GM18526 (cell line): Measurements from ENCODE around the gene MTMR3.

Experiments
- POLR2A ChIP-seq: IDR thresholded peaks from 3 replicates; pipeline ENCODE4 v1.6.1; 2011; ENCODE audit not compliant: insufficient read length; ENCODE audit errors: extremely low read depth

The MTMR3 gene

DNA sequence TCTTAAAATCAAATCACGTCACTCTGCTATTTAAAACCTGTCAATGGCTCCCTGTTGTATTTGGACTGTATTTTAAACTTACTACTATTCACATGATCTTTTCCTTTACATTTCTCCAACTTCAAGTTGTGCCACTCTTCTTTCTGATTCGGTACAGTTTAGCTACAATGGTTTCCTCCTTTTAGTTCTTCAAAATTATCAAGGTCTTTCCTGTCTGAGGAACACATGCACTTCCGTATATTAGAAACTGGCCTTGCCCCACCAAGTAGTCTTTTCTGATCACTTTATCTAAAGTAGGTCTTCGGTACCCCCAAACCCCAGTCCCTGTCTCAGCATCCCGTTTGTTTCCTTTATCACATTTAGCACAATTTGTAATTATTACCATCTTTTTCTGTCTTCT is 81.8 kb downstream of the MTMR3 start:
- TF ChIP-seq POLR2A: no peak

DNA sequence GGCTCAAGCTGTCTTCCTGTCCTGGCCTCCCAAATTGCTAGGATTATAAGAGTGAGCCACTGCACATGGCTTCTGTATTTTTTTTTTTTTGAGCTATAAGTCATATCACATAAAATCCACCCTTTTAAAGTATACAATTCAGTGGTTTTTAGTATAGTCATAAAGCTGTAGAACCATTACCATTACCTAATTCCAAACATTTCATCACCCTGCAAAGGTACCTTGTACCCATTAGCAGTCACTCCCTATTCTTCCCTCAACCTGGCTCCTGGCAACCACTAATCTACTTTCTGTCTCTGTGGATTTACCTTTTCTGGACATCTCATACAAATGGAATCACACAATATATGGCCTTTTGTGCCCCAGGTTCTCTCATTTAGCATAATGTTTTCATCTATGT is 84.5 kb downstream of the MTMR3 start:
- TF ChIP-seq POLR2A: no peak

GRCh38 chr22:29971607-29972006 is 88.6 kb downstream of the MTMR3 start:
- no peak for TF ChIP-seq POLR2A

- no peak for TF ChIP-seq POLR2A
These were observed 89.1 kb downstream of the MTMR3 start for GRCh38 chr22:29972121-29972520.

DNA sequence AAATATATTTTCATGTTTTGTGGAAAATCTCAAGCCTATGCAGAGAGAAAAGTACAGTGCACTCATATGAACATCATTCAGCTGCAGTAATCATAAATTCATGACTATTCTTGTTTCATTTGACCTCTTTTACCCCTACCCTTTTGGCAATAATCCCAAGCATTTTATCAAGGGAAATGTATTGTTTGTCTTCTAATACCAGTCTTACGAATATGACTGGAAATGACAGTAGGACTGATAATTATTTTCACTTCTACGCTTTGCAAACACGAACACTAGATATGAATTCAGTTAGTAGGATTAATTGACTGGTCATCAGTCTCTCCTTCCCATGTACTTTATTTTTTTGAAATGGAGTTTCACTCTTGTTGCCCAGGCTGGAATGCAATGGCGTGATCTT is 90.3 kb downstream of the MTMR3 start:
- no peak for TF ChIP-seq POLR2A

- TF ChIP-seq POLR2A: no peak
These were observed 92.5 kb downstream of the MTMR3 start for GRCh38 chr22:29975494-29975893.

DNA sequence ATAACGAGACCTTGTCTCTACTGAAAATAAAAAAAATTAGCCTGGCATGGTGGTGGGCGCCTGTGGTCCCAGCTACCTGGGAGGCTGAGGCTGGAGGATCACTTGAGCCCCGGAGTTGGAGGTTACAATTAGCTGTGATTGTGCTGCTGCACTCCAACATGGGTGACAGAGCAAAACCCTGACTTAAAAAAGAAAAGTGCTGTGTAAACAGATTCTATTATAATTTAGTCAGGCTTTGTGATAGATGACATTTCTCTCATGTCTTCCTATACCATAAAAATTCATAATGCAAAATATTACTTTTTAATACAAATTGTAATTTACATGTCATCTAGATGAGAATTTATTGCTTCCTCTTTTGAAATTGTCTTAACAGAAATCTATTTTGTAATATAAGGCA is 94.1 kb downstream of the MTMR3 start:
- no peak for TF ChIP-seq POLR2A

DNA sequence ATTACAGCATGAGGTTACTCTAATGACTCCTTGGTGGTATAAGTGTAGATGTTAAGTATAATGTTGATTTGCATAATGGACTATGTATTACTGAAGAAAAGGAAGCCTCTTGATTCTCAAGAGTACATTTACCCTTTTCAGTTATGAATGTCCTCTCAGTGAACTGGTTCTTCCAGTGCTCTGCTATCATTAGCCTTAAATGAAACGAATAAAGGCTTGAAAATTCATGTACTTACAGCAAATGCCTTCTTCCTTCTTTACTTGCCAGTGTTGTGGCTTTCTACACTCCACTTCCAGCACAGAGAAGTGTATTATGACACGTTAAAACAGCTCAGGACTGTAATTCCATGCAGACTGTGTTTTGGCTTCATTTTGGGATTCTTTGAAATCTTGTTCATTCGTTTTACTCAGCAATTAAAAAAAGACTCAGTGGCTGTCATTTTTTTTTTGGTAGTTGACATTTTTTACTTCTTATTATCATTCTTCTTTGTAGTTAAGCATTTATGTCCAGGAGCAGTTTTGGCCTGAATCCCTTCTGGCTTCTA is 96.9 kb downstream of the MTMR3 start:
- TF ChIP-seq POLR2A: no peak

DNA sequence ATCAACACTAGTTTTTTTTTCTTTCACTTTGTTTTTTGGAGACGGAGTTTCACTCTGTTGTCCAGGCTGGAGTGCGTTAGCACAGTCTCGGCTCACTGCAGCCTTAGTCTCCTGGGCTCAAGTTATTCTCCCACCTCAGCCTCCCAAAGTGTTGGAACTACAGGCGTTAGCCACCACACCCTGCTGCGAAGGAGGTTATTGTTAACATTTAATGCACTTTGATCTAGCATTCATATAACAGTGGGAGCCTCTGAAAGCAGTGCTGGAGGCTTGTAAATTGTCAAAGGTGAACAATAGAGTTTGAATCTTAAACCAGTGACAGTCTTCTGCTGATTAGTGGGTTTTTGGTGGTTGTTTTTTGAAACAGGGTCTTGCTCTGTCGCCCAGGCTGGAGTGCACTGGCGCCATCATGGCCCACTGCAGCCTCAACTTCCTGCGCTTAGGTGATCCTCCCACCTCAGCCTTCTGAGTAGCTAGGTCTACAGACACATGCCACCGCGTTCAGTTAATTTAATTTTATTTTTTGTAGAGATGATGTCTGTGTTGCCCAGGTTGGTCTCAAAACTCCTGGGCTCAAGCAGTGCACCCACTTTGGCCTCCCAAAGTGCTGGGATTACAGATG is 100.4 kb downstream of the MTMR3 start:
- no peak for TF ChIP-seq POLR2A

- no peak for TF ChIP-seq POLR2A
These were observed 102.9 kb downstream of the MTMR3 start for GRCh38 chr22:29985912-29986311.

DNA sequence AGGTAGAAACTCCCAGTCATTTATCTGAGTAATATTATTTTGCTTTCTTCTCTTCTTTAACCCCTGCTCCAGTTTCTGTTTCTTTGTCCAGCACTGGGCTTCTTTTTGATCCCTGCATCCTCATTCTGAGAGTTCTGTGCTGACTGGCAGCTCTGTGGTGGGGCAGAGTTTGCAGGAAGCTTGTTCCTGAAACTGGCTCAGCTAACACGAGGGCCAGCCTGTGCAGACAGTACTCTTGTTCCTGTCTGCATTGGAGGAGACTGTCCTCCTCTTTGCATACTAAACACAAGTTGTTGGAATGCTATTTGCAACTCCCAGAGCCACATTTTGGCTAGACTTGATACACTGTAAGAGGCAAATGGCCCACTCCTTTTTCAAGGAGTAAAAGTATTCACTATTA is 104.2 kb downstream of the MTMR3 start:
- no peak for TF ChIP-seq POLR2A

DNA sequence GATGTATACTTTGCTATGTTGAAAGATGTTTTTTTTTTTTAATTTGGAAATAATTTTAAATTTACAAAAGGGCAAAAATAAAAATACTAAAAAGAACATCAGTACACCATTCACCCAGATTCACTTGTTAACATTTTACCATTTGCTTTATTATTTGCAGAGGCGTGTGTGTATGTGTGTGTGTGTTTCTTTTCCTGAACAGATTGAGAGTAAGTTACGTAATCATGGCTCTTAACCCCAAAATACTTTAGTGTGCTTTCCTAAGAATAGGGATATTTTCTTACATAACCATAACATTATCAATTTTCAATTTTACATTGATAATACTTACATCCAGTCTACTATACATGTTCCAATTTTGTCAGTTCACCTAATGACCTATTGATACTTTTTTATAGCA is 105.7 kb downstream of the MTMR3 start:
- TF ChIP-seq POLR2A: no peak

- TF ChIP-seq POLR2A: no peak
These were observed 106.5 kb downstream of the MTMR3 start for GRCh38 chr22:29989446-29989845.

- TF ChIP-seq POLR2A: no peak
These were observed 109.6 kb downstream of the MTMR3 start for GRCh38 chr22:29992341-29993275.

DNA sequence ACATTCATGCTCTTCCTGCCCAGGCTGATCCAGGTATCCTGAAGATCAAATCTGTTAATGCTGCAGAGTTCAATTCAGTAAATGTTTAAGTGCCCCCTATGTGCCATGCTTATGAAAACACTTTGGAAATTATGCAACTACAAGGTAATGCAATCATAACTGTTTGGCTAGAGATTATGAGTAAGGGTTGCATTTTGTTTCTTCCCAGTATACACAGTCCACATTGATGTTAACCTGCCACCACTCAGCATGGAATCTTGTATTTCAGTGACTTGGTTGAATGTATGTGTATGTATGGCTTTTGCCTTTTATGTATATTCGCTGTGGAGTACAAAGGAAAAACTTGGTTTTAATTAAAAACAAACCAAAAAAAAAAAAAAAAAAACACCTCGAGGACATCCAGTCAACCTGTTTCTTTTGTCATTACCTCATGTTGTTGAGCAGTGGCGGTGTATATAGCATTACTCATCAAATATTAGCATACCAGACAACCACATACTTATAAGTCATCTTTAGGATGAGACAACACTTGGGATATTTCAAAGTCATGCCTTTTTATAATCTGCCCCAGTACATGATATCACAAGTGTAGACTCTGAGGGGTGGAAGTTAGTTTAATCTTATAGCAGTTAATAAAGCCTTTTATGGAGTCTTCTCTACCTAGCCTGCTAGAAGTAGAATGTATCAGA is 111.2 kb downstream of the MTMR3 start:
- TF ChIP-seq POLR2A: no peak

DNA sequence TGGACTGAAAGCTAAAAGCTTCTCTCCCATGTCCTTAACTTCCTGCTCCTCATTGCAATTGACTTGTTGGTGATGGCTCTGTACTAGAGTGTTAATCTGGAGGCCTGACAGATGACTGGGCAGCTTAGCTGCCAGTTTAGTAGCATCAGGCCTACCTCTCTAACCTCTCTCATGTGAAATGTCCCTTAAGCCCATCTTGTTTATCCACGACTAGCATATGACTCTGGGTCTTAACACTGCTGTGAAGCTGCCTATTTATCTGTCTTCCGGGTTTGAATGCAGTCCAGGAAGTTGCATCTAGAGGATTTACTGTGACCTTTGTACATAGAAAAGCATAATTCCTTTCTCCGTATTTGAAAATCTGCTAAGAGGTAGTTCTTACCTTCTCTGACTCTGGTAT is 112.0 kb downstream of the MTMR3 start:
- no peak for TF ChIP-seq POLR2A
